ENCODE measurements around the gene AFM. TPM values are rescaled to one million over a fixed set of nuclear protein-coding genes. Genes with fewer than 3 reads are reported as not detected.

Gene AFM
- total and polyA plus RNA-seq, 2 of the 13 experiments (the other 11 are each of a cell fraction or from before 2014, with no cell fraction given), result 0.13 to 1.8 TPM

DNA sequence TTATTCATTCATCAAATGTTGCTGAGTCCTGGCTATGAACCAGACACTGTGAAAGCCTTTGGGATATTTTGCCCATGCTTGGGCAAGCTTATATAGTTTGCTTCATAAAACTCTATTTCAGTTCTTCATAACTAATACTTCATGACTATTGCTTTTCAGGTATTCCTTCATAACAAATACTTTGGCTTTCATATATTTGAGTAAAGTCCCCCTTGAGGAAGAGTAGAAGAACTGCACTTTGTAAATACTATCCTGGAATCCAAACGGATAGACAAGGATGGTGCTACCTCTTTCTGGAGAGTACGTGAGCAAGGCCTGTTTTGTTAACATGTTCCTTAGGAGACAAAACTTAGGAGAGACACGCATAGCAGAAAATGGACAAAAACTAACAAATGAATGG, 47.2 kb upstream of the AFM start (continued):
- TF ChIP-seq ZNF138 (CRISPR knock-in tag; IDR thresholded peaks at IDR 0.05; ENCODE audit: low read depth), result no peak
- peak in 1 of 2 experiments; percentile 52; a peak in 1 of 4 replicates for TF ChIP-seq KLF16 (CRISPR knock-in tag; IDR thresholded peaks at IDR 0.05)
- no peak for TF ChIP-seq ZBTB8A (CRISPR knock-in tag; IDR thresholded peaks at IDR 0.05; ENCODE audit: borderline replicate concordance, low read depth)
- no peak for TF ChIP-seq KLF13 (CRISPR knock-in tag; IDR thresholded peaks at IDR 0.05)
- TF ChIP-seq, protein P1, sequence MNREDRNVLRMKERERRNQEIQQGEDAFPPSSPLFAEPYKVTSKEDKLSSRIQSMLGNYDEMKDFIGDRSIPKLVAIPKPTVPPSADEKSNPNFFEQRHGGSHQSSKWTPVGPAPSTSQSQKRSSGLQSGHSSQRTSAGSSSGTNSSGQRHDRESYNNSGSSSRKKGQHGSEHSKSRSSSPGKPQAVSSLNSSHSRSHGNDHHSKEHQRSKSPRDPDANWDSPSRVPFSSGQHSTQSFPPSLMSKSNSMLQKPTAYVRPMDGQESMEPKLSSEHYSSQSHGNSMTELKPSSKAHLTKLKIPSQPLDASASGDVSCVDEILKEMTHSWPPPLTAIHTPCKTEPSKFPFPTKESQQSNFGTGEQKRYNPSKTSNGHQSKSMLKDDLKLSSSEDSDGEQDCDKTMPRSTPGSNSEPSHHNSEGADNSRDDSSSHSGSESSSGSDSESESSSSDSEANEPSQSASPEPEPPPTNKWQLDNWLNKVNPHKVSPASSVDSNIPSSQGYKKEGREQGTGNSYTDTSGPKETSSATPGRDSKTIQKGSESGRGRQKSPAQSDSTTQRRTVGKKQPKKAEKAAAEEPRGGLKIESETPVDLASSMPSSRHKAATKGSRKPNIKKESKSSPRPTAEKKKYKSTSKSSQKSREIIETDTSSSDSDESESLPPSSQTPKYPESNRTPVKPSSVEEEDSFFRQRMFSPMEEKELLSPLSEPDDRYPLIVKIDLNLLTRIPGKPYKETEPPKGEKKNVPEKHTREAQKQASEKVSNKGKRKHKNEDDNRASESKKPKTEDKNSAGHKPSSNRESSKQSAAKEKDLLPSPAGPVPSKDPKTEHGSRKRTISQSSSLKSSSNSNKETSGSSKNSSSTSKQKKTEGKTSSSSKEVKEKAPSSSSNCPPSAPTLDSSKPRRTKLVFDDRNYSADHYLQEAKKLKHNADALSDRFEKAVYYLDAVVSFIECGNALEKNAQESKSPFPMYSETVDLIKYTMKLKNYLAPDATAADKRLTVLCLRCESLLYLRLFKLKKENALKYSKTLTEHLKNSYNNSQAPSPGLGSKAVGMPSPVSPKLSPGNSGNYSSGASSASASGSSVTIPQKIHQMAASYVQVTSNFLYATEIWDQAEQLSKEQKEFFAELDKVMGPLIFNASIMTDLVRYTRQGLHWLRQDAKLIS (CRISPR knock-in tag; IDR thresholded peaks at IDR 0.05), result peak; percentile 80; the same call in 1 of the 2 replicates
- no peak for TF ChIP-seq ZNF577 (CRISPR knock-in tag; IDR thresholded peaks at IDR 0.05; ENCODE audit: borderline replicate concordance, low read depth)
- TF ChIP-seq ZNF558 (CRISPR knock-in tag; IDR thresholded peaks at IDR 0.05; ENCODE audit: borderline replicate concordance), result no peak
- no peak for TF ChIP-seq EZH2 (conservative IDR thresholded peaks at IDR 0.05; ENCODE audit: low read depth, low read length)
- no peak for TF ChIP-seq SMARCE1 (IDR thresholded peaks at IDR 0.05; ENCODE audit: borderline replicate concordance)
- TF ChIP-seq, protein P2, sequence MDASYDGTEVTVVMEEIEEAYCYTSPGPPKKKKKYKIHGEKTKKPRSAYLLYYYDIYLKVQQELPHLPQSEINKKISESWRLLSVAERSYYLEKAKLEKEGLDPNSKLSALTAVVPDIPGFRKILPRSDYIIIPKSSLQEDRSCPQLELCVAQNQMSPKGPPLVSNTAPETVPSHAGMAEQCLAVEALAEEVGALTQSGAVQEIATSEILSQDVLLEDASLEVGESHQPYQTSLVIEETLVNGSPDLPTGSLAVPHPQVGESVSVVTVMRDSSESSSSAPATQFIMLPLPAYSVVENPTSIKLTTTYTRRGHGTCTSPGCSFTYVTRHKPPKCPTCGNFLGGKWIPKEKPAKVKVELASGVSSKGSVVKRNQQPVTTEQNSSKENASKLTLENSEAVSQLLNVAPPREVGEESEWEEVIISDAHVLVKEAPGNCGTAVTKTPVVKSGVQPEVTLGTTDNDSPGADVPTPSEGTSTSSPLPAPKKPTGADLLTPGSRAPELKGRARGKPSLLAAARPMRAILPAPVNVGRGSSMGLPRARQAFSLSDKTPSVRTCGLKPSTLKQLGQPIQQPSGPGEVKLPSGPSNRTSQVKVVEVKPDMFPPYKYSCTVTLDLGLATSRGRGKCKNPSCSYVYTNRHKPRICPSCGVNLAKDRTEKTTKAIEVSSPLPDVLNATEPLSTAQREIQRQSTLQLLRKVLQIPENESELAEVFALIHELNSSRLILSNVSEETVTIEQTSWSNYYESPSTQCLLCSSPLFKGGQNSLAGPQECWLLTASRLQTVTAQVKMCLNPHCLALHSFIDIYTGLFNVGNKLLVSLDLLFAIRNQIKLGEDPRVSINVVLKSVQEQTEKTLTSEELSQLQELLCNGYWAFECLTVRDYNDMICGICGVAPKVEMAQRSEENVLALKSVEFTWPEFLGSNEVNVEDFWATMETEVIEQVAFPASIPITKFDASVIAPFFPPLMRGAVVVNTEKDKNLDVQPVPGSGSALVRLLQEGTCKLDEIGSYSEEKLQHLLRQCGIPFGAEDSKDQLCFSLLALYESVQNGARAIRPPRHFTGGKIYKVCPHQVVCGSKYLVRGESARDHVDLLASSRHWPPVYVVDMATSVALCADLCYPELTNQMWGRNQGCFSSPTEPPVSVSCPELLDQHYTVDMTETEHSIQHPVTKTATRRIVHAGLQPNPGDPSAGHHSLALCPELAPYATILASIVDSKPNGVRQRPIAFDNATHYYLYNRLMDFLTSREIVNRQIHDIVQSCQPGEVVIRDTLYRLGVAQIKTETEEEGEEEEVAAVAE (CRISPR knock-in tag; IDR thresholded peaks at IDR 0.05; ENCODE audit: borderline replicate concordance), result peak; percentile 43; the same call in 1 of the 2 replicates
- TF ChIP-seq ZSCAN22 (CRISPR knock-in tag; IDR thresholded peaks at IDR 0.05), result no peak
- no peak for TF ChIP-seq ZNF580 (CRISPR knock-in tag; IDR thresholded peaks at IDR 0.05; ENCODE audit: borderline replicate concordance, low read depth)
- peak; percentile 30; the same call in 1 of the 2 replicates for TF ChIP-seq POLR2AphosphoS5 (IDR thresholded peaks at IDR 0.05; ENCODE audit: low read depth, low read length)
- TF ChIP-seq, protein P3, sequence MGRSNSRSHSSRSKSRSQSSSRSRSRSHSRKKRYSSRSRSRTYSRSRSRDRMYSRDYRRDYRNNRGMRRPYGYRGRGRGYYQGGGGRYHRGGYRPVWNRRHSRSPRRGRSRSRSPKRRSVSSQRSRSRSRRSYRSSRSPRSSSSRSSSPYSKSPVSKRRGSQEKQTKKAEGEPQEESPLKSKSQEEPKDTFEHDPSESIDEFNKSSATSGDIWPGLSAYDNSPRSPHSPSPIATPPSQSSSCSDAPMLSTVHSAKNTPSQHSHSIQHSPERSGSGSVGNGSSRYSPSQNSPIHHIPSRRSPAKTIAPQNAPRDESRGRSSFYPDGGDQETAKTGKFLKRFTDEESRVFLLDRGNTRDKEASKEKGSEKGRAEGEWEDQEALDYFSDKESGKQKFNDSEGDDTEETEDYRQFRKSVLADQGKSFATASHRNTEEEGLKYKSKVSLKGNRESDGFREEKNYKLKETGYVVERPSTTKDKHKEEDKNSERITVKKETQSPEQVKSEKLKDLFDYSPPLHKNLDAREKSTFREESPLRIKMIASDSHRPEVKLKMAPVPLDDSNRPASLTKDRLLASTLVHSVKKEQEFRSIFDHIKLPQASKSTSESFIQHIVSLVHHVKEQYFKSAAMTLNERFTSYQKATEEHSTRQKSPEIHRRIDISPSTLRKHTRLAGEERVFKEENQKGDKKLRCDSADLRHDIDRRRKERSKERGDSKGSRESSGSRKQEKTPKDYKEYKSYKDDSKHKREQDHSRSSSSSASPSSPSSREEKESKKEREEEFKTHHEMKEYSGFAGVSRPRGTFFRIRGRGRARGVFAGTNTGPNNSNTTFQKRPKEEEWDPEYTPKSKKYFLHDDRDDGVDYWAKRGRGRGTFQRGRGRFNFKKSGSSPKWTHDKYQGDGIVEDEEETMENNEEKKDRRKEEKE (IDR thresholded peaks at IDR 0.05), result no peak
- TF ChIP-seq PAF1 (CRISPR knock-in tag; IDR thresholded peaks at IDR 0.05), result no peak
- TF ChIP-seq GLI4 (CRISPR knock-in tag; IDR thresholded peaks at IDR 0.05; ENCODE audit: borderline replicate concordance), result no peak
- TF ChIP-seq IKZF4 (CRISPR knock-in tag; IDR thresholded peaks at IDR 0.05; ENCODE audit: borderline replicate concordance, low read depth, not compliant biosample characterization), result no peak
- no peak for TF ChIP-seq ZNF432 (CRISPR knock-in tag; IDR thresholded peaks at IDR 0.05; ENCODE audit: borderline replicate concordance)
